Thyroid gland (tissue), 4 donors: ENCODE measurements around the gene EGFR. TPM values are rescaled to one million over a fixed set of nuclear protein-coding genes. Genes with fewer than 3 reads are reported as not detected.

Source experiments
- DNase-seq, 2 donors: peaks; one replicate each; pipeline ENCODE4 v3.0.0-alpha.2; 2019
- H3K27ac ChIP-seq, 3 donors: fragments of 200-600 bp; sonication (generic); 1 replicate in 2 of 3; 2 replicates in 1 of 3; pipeline ENCODE4 v1.5.1; 2016 to 2019; ENCODE audit warnings: mild to moderate bottlenecking in 1 of 3, moderate library complexity in 1 of 3
- H3K27me3 ChIP-seq: fragments of 200-600 bp; sonication (generic); one replicate; pipeline ENCODE4 v1.5.1; 2019
- H3K36me3 ChIP-seq, 2 donors: fragments of 200-600 bp; sonication (generic); one replicate each; pipeline ENCODE4 v1.5.1; 2016 to 2019
- H3K4me1 ChIP-seq, 2 donors: fragments of 200-600 bp; sonication (generic); one replicate each; pipeline ENCODE4 v1.5.1; 2017 to 2019
- H3K4me3 ChIP-seq, 3 donors: fragments of 200-600 bp; sonication (generic); replicated peaks in 1 of 3; 1 replicate in 2 of 3; 2 replicates in 1 of 3; pipeline ENCODE4 v1.5.1; 2016; ENCODE audit warnings: mild to moderate bottlenecking in 1 of 3
- H3K9me3 ChIP-seq: fragments of 200-600 bp; sonication (generic); one replicate; pipeline ENCODE4 v1.5.1; 2017
- POLR2A ChIP-seq, 2 donors: fragments of 450-650 bp; IDR thresholded peaks; one replicate each; pipeline ENCODE4 v1.6.1; 2017; ENCODE audit warnings: antibody characterized with exemption in 2 of 2, mild to moderate bottlenecking in 2 of 2, moderate library complexity in 1 of 2
- WGBS, 2 donors: methylation state at CpG; one replicate each; pipeline ENCODE4 v1.1.5; 2017; 5-methylcytosine and 5-hydroxymethylcytosine counted together
- intact Hi-C: fragments of 100-400 bp; cut with DNase I; formaldehyde crosslinking; loops from one replicate; pipeline ENCODE4 v1.15.1; 2023
- total RNA-seq, 4 donors: library from RNA; depleted of rRNA; stranded (reverse); fragments of >200 nt; gene quantifications; one replicate each; pipeline ENCODE4 v1.2.3, GENCODE V29; 2016
- TF ChIP-seq, protein P1 (sequence below), 6 experiments: fragments of 200-600 bp in 3 of 6; fragments of 450-650 bp in 3 of 6; sonication (generic) in 3 of 6; IDR thresholded peaks; one replicate each; pipeline ENCODE4 v1.5.1; 2016 to 2019; ENCODE audit warnings: antibody characterized with exemption in 6 of 6, mild to moderate bottlenecking in 2 of 6, inconsistent platforms in 1 of 6, moderate library complexity in 1 of 6

EGFR gene
- total RNA-seq, 4 donors from 2014 or later = 57.5 to 96.2 (median 84.7) TPM

DNA sequence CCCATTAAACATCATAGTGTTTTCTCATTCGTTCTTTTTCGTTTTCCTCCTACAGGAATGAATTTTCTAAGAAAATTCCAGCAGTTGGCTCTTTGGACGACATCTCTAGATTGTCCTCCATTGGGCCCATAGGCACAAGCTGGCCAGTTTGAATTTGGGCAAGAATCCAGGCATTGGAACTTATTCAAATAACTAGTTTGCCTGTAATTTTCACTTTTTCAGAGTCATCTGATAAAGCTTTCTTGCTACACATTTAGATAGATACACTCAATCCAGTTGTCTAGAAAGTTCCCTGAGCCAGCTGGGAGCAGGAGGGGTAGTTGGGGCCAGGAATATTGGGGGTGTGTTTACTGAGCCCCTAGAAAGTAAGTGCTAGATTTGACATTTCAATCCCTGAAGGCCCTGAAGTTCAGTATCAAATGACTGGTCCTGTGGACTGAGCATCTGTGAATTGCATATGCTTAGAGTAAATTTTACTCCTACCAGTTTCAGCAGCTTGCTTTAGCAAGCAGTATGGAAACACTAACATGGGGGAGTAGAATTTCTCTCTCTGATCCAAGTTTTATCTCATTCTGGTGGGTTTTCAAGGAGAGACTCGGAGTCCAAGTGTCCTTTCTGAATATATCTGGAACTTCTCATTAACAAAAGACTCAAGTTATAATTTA lies 5.2 kb downstream of the EGFR start:
- Histone ChIP-seq H3K27me3 (no peaks in the 10 kb centered on the region), H3K27ac (peak overlapping the region in 1 of 3 donors; percentile 43), H3K4me1 (peaks cover 52 to 71% of the 10 kb centered on the region in 2 donors), H3K36me3 (no peaks in the 10 kb centered on the region), H3K4me3 (no peak overlapping the region), H3K9me3 (no peaks in the 10 kb centered on the region)
- DNase-seq = no peak
- intact Hi-C loops = no loop called here
- no peak for TF ChIP-seq POLR2A (IDR thresholded peaks at IDR 0.05)
- TF ChIP-seq, protein P1, sequence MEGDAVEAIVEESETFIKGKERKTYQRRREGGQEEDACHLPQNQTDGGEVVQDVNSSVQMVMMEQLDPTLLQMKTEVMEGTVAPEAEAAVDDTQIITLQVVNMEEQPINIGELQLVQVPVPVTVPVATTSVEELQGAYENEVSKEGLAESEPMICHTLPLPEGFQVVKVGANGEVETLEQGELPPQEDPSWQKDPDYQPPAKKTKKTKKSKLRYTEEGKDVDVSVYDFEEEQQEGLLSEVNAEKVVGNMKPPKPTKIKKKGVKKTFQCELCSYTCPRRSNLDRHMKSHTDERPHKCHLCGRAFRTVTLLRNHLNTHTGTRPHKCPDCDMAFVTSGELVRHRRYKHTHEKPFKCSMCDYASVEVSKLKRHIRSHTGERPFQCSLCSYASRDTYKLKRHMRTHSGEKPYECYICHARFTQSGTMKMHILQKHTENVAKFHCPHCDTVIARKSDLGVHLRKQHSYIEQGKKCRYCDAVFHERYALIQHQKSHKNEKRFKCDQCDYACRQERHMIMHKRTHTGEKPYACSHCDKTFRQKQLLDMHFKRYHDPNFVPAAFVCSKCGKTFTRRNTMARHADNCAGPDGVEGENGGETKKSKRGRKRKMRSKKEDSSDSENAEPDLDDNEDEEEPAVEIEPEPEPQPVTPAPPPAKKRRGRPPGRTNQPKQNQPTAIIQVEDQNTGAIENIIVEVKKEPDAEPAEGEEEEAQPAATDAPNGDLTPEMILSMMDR (IDR thresholded peaks at IDR 0.05) = no peak
- WGBS, 2 donors = 77 to 87% methylated on average over 4 of the region's 4 CpGs

DNA sequence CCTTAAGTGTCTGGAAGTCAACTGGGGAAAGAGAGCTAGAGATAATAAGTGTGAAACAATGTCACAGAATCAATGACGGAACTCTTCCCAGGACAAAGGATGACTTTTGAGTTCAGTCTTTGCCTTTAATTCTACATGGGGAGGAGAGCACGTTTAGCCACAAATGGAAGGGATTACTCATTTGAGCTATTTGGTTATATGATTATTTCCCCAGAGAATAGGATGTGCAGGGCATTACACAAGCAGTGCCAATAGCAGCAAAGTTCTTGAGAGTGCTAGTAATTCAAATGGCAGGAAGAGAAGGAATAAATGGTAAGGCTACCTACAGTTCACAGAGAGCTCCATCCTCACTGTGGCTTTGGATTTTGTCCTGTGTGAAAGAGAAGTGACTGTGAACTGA lies 6.0 kb downstream of the EGFR start:
- H3K36me3 ChIP-seq = no peaks in the 10 kb centered on the region
- intact Hi-C loops = no loop called here
- no peaks in the 10 kb centered on the region for H3K27me3 ChIP-seq
- no peak overlapping the region for H3K4me3 ChIP-seq
- 81 to 88% methylated on average over 2 of the region's 2 CpGs for WGBS, 2 donors
- H3K9me3 ChIP-seq = no peaks in the 10 kb centered on the region
- DNase-seq = no peak
- TF ChIP-seq, protein P1 (IDR thresholded peaks at IDR 0.05) = no peak
- no peak for TF ChIP-seq POLR2A (IDR thresholded peaks at IDR 0.05)
- H3K4me1 ChIP-seq = peaks cover 56 to 71% of the 10 kb centered on the region in 2 donors
- no peak overlapping the region for H3K27ac ChIP-seq

DNA sequence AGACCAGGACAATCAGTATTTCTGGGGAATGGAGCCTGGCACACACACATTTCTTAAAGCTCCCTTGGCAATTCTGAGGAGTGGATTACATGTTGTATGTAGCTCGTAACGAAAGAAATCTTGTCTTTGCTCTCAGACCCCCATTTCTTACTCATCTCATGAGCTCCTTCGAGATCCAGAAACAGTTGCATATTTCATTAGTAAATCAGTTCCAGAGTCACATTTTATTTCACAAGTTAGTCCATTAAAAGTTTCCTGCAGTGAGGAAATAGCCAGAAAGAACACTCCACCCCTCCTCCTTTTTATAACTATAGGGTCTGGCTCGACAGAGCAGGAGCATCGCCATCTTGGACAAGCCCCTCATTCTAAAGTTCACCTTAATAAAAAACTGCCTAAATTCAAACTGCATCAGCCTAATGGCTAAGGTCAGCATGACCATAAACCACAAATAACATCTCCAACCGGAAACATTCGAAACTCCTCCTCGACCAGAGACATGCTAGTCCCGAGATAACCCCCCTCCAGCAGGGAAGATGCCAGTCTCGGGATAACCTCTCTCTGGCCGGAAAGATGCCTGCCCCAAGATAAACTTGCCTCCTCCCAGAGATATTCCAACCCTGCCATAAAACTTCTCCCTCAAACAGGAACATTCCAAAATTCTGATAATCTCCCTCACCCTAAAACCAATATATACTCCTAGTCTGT lies 7.4 kb downstream of the EGFR start:
- TF ChIP-seq, protein P1 (IDR thresholded peaks at IDR 0.05) = no peak
- no peak for TF ChIP-seq POLR2A (IDR thresholded peaks at IDR 0.05)
- Histone ChIP-seq H3K9me3 (no peaks in the 10 kb centered on the region), H3K27ac (peak overlapping the region; percentile 63 to 83 (median 76)), H3K27me3 (no peaks in the 10 kb centered on the region), H3K36me3 (no peaks in the 10 kb centered on the region), H3K4me3 (no peak overlapping the region), H3K4me1 (peaks cover 63 to 73% of the 10 kb centered on the region in 2 donors)
- intact Hi-C loops = no loop called here
- DNase-seq = no peak
- 75 to 80% methylated on average over 11 of the region's 11 CpGs for WGBS, 2 donors

DNA sequence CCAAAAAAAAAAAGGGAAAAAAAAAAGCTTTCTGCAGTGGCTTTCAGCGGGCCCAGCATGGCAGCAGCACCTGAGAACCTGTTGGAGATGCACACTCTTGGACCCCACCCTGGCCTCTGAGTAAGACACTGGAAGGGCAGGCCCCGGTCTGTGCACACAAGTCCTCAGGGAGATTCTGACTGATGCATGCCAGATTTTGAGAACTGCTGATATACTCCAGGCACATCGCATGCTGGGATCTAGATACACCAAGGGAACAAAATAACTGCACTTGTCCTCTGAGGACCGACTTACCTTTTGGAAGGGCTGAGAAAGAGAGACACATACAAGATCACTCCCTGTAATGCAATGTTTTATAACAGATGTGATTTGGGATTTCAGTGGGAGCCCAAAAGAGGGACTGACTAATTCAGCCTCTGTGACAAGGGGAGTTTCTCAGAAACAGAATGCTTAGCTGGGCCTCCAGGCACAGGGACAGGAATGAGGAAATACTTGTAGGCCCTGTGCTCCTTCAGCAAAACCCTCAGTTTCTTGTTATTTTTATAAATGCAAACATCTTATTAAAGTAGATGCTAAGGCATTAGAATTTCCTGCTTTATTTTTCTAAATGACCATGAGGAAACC lies 8.2 kb downstream of the EGFR start:
- Histone ChIP-seq H3K27me3 (no peaks in the 10 kb centered on the region), H3K36me3 (no peaks in the 10 kb centered on the region), H3K4me3 (no peak overlapping the region), H3K27ac (peak overlapping the region; percentile 63 to 83 (median 76)), H3K9me3 (no peaks in the 10 kb centered on the region), H3K4me1 (peaks cover 63 to 73% of the 10 kb centered on the region in 2 donors)
- DNase-seq = peak; percentile 30 to 45
- TF ChIP-seq, protein P1 (IDR thresholded peaks at IDR 0.05) = no peak
- TF ChIP-seq POLR2A (IDR thresholded peaks at IDR 0.05) = no peak
- intact Hi-C loops = no loop called here
- WGBS, 2 donors = 37 to 44% methylated on average over 4 of the region's 4 CpGs

DNA sequence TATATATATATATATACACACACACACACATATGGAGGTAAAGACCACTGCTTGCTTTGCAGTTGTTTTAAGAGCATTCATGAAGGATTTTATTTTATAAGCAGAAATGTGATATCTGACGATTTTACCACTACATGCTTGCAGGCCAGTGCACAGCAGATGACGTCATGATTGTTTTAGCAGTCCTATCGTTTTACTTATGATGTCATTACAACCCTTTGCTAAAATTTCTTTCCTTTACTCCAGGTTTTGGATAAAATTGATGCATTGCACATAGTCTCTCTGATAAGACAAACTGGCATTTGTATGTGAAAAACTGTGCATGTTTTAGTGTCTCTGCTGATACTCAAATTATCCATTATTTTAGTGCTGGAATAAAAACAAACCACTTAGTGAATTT lies 9.2 kb downstream of the EGFR start:
- Histone ChIP-seq H3K36me3 (no peaks in the 10 kb centered on the region), H3K4me1 (peaks cover 67 to 71% of the 10 kb centered on the region in 2 donors), H3K9me3 (no peaks in the 10 kb centered on the region), H3K27ac (no peak overlapping the region), H3K27me3 (no peaks in the 10 kb centered on the region), H3K4me3 (no peak overlapping the region)
- no peak for TF ChIP-seq POLR2A (IDR thresholded peaks at IDR 0.05)
- TF ChIP-seq, protein P1 (IDR thresholded peaks at IDR 0.05) = no peak
- intact Hi-C loops = no loop called here
- 64 to 66% methylated on average over 3 of the region's 3 CpGs for WGBS, 2 donors
- no peak for DNase-seq
